Measurements from ENCODE around the gene DAP. TPM values are rescaled to one million over a fixed set of nuclear protein-coding genes. Genes with fewer than 3 reads are reported as not detected.

DAP gene
- total and polyA plus RNA-seq, 2 of the 13 experiments (the other 11 are each of a cell fraction or from before 2014, with no cell fraction given), result 22.0 to 57.5 TPM

GRCh38 chr5:10760096-10760920, 726 bp downstream of the DAP start (continued):
- TF ChIP-seq, protein P1, sequence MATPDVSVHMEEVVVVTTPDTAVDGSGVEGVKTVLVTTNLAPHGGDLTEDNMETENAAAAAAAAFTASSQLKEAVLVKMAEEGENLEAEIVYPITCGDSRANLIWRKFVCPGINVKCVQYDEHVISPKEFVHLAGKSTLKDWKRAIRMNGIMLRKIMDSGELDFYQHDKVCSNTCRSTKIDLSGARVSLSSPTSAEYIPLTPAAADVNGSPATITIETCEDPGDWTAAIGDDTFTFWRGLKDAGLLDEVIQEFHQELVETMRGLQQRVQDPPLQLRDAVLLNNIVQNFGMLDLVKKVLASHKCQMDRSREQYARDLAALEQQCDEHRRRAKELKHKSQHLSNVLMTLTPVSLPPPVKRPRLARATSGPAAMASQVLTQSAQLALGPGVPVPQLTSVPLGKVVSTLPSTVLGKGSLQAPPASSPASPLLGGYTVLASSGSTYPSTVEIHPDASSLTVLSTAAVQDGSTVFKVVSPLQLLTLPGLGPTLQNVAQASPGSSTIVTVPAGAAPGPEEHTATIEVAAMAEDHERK (CRISPR knock-in tag; IDR thresholded peaks at IDR 0.05; ENCODE audit: low read depth), result no peak
- TF ChIP-seq HNF4A (CRISPR knock-in tag; IDR thresholded peaks at IDR 0.05) (peak; percentile 79), REXO4 (CRISPR knock-in tag; IDR thresholded peaks at IDR 0.05; ENCODE audit: borderline replicate concordance) (no peak), TMF1 (CRISPR knock-in tag; IDR thresholded peaks at IDR 0.05; ENCODE audit: low read depth) (0 out of 2 replicates have a peak, but pooled peaks have one; percentile 25), ZEB1 (IDR thresholded peaks at IDR 0.05; ENCODE audit: insufficient replicate concordance, low read depth) (peak; percentile 63), SMARCC2 (IDR thresholded peaks at IDR 0.05) (no peak), ZNF44 (CRISPR knock-in tag; IDR thresholded peaks at IDR 0.05) (no peak), ZNF614 (CRISPR knock-in tag; IDR thresholded peaks at IDR 0.05; ENCODE audit: borderline replicate concordance) (no peak), MAFG (CRISPR knock-in tag; IDR thresholded peaks at IDR 0.05) (no peak), ATM (IDR thresholded peaks at IDR 0.05; ENCODE audit: borderline replicate concordance) (no peak), FOXA1 (IDR thresholded peaks at IDR 0.05) (no peak), FOXA1 (CRISPR knock-in tag; IDR thresholded peaks at IDR 0.05) (0 out of 2 replicates have a peak, but pooled peaks have one; percentile 6), ZBTB42 (CRISPR knock-in tag; IDR thresholded peaks at IDR 0.05) (no peak), ZNF225 (CRISPR knock-in tag; IDR thresholded peaks at IDR 0.05) (no peak), ERF (CRISPR knock-in tag; IDR thresholded peaks at IDR 0.05) (0 out of 2 replicates have a peak, but pooled peaks have one; percentile 41), POLR2AphosphoS2 (IDR thresholded peaks at IDR 0.05; ENCODE audit: low read depth, low read length) (no peak), AKNA (CRISPR knock-in tag; IDR thresholded peaks at IDR 0.05; ENCODE audit: borderline replicate concordance) (no peak), JARID2 (CRISPR knock-in tag; IDR thresholded peaks at IDR 0.05; ENCODE audit: insufficient replicate concordance) (no peak), ZNF816 (CRISPR knock-in tag; IDR thresholded peaks at IDR 0.05; ENCODE audit: borderline replicate concordance) (no peak)
- TF ChIP-seq, protein P2, sequence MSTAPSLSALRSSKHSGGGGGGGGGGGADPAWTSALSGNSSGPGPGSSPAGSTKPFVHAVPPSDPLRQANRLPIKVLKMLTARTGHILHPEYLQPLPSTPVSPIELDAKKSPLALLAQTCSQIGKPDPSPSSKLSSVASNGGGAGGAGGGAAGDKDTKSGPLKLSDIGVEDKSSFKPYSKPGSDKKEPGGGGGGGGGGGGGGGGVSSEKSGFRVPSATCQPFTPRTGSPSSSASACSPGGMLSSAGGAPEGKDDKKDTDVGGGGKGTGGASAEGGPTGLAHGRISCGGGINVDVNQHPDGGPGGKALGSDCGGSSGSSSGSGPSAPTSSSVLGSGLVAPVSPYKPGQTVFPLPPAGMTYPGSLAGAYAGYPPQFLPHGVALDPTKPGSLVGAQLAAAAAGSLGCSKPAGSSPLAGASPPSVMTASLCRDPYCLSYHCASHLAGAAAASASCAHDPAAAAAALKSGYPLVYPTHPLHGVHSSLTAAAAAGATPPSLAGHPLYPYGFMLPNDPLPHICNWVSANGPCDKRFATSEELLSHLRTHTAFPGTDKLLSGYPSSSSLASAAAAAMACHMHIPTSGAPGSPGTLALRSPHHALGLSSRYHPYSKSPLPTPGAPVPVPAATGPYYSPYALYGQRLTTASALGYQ (CRISPR knock-in tag; IDR thresholded peaks at IDR 0.05), result no peak
- TF ChIP-seq, protein P3, sequence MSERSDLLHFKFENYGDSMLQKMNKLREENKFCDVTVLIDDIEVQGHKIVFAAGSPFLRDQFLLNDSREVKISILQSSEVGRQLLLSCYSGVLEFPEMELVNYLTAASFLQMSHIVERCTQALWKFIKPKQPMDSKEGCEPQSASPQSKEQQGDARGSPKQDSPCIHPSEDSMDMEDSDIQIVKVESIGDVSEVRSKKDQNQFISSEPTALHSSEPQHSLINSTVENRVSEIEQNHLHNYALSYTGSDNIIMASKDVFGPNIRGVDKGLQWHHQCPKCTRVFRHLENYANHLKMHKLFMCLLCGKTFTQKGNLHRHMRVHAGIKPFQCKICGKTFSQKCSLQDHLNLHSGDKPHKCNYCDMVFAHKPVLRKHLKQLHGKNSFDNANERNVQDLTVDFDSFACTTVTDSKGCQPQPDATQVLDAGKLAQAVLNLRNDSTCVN (CRISPR knock-in tag; IDR thresholded peaks at IDR 0.05; ENCODE audit: borderline replicate concordance), result no peak

Data from HepG2 (cell line).